Stimulated activated CD4-positive, alpha-beta T cell treated with anti-CD3 and anti-CD28 coated beads, TNF-alpha, amount 100 ng/mL, for 4 hours (primary cell): ENCODE results near the gene KDM6A.
"Not testable (repeated sequence)": the region's sequence is repeated elsewhere in the genome, so short reads cannot be mapped to it uniquely, and the experiment has no call there.

Experiments used
- DNase-seq, 3 experiments: peaks; one replicate each; pipeline ENCODE4 v3.0.0-alpha.2; 2020; ENCODE audit warnings: low read depth in 3 of 3

The KDM6A gene

GRCh38 chrX:45007598-45007997, 134.6 kb downstream of the KDM6A start:
- no peak for DNase-seq

GRCh38 chrX:45009371-45010000, 136.5 kb downstream of the KDM6A start:
- DNase-seq = no peak

DNA sequence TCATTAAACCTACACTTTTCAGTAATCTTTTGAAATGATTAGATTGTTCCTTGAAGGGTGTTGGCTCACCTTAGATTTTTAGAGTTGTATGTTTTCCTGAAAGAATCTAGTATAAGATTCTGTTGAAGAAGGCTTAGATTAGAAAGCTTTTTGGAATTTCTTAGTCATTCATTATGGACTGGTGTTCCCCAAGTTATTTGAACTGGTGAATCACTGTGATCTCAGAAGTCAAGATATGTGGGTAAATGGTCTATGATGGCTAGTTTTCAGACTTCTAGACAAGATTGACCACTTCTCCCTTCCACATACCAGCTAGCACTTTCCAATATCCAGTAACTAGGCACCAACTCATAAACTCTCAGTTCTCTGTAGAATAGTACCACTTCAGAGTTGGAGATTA, 138.1 kb downstream of the KDM6A start:
- DNase-seq = no peak

- no peak for DNase-seq
Measured at GRCh38 chrX:45011597-45011996, 138.6 kb downstream of the KDM6A start.

- DNase-seq = no peak
Measured at GRCh38 chrX:45017946-45018345, 145.0 kb downstream of the KDM6A start.

- no peak for DNase-seq
Measured at GRCh38 chrX:45022150-45022549, 149.2 kb downstream of the KDM6A start.

- no peak for DNase-seq
Measured at GRCh38 chrX:45024501-45024900, 151.5 kb downstream of the KDM6A start.

DNA sequence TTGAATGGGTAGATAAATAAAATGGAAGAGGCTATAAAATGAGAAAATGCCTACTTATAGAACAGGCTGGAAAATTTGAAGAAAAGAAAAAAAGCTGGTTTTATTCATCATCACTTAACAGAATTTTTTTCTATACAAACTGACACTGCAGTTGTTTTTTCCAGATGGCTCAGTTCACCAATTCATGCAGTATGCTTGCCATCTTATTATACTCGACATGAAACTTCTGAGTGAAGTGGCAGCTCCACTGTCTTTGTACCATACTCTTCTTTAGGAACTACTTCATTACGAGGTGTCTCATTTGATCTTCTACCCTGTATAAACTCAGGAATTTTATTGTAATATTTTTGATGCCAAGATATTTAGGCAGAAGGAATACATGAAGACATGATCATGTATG, 153.0 kb downstream of the KDM6A start:
- no peak for DNase-seq

- DNase-seq = no peak
Measured at GRCh38 chrX:45031830-45032378, 158.9 kb downstream of the KDM6A start.

DNA sequence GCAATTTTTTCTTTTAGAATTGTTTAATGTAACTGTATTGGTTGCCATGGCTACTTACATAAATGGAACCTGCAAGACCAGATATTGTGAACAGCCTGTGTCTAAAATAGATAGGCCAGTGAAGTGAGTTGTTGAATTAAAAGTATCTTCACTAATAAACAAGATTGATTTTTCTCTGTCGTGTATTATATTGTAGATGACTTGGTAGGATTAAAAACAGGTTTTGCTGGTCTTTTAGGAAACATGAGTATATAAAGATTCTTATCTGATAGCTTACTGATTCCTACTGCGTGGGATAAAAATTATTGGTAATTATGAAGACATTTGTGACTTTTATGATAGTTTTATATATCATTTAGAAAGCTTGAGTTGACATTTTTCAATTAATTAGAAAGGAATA, 162.1 kb downstream of the KDM6A start:
- no peak for DNase-seq

- no peak for DNase-seq
Measured at GRCh38 chrX:45036161-45036560, 163.2 kb downstream of the KDM6A start.

- DNase-seq = not testable (repeated sequence)
Measured at GRCh38 chrX:45040137-45040536, 167.1 kb downstream of the KDM6A start.

DNA sequence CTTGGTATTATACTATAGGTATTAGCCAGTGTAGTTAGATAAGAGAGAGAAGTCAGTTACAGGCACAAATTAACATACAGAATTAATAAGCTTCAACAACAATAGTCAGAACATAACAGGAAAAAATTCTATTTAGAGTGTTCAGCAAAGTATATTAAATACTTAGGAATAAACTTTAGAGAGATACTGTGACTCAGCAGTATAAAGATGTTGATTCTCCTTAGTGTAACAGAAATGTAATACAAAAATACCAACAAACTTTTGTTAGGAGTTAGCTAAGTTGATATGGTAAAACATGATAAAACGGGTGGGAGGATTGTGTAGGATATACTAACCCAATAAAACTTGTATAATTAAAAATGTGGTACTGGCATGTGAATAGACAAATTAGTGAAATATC, 173.4 kb downstream of the KDM6A start:
- DNase-seq = no peak

- DNase-seq = no peak
Measured at GRCh38 chrX:45050558-45050957, 177.6 kb downstream of the KDM6A start.

DNA sequence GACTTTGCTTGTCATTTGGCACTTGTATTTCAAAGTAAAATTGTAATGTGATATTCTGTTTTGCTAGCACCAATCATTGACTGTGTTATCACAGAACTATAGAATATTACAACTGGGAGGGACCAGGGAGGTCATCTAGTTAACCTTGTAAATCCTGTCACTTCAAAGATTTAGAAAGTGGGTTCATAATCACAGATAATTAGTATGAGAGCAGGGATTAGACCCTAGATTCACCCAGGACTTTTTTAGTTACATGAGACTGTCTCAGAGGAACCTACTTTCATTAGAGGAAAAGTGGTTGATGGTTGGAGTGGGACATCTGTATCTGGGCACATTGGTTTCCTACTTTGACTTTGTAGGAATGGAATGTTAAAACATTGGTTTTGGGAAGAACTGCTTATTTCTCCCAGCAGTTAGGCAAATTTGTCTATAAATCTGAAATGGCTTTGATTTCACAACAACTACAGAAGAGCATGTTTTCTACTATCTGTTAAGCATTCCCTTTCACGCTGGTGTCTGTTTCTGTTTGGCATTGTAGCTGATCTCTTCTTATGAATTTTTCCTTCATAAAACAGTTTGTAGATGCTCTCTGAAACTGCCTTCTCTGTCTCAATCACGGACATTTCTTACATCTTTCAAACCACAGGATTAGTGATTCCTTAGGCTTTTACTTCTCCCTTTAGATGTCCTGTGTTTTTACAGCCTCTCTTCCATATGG, 183.6 kb downstream of the KDM6A start:
- DNase-seq = no peak

GRCh38 chrX:45059906-45060305, 186.9 kb downstream of the KDM6A start:
- DNase-seq = not testable (repeated sequence)

DNA sequence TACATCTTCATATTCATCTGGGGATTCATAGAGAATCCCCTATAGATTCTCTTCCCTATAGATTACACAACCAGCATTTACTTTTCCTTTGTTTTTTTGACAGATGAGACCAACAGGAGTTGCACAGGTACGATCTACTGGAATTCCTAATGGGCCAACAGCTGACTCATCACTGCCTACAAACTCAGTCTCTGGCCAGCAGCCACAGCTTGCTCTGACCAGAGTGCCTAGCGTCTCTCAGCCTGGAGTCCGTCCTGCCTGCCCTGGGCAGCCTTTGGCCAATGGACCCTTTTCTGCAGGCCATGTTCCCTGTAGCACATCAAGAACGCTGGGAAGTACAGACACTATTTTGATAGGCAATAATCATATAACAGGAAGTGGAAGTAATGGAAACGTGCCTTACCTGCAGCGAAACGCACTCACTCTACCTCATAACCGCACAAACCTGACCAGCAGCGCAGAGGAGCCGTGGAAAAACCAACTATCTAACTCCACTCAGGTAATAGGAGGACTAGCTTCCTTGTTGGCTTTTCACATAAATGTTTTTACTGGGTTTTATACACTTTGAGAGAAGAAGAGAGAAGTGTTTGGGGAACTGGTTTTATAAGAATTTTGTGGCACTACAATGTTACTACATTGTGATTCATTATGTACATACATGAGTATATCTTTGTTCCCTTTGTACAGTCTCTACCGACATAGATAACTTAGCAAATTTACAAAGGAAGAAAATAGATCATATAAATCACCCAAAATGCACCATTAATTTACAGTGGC, 190.5 kb downstream of the KDM6A start:
- DNase-seq = no peak

- DNase-seq = no peak
Measured at GRCh38 chrX:45068569-45068968, 195.6 kb downstream of the KDM6A start.

- no peak for DNase-seq
Measured at GRCh38 chrX:45070116-45071007, 197.4 kb downstream of the KDM6A start.

- not testable (repeated sequence) for DNase-seq
Measured at GRCh38 chrX:45073011-45073410, 200.0 kb downstream of the KDM6A start.

DNA sequence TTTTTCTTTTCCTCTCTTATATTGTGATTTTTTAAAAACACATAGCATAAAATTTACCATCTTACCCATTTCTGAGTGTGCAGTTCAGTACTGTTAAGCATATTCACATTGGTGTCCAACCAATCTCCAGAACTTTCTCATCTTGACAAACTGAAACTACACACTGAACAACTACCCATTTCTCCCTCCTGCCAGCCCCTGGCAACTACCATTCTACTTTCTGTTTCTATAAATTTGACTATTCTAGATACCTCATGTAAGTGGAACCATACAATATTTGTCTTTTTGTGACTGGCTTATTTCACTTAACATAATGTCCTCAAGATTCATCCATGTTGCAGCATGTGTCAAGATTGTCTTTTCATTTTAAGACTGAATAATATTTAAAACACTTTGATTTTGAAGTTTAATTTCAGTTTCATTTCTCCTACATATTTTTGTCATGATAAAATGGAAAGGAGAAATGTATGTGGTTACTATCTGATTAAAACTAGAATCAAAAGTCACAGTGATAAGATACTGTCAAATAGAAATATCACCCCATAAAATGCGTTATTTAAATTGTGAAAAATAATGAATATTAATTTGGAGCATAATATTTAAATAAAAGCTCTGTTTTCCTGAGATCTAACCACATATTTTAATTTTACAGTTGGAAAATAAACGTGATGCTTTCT, 204.9 kb downstream of the KDM6A start:
- no peak for DNase-seq
